Psoas muscle (tissue), 8 donors: Measurements from ENCODE around the gene CPHXL. TPM values are rescaled to one million over a fixed set of nuclear protein-coding genes. Genes with fewer than 3 reads are reported as not detected.

ENCODE experiments used
- ATAC-seq, 4 donors: fragments of 200-7000 bp; cut with Tn5 transposase; one replicate each; pipeline ENCODE4 v1.9.1; 2020; ENCODE audit warnings: moderate library complexity in 3 of 4, mild to moderate bottlenecking in 2 of 4
- DNase-seq, 2 donors: peaks; one replicate each; pipeline ENCODE4 v3.0.0-alpha.2; 2020
- H3K27ac ChIP-seq: fragments of 200-600 bp; one replicate; pipeline ENCODE4 v1.8.0; 2022
- H3K27me3 ChIP-seq, 3 donors: fragments of 200-600 bp in 1 of 3; one replicate each; pipeline versions ENCODE4 v1.6.1 to v1.8.0; 2013 to 2022; ENCODE audit warnings: low read length in 2 of 3, mild to moderate bottlenecking in 2 of 3, moderate library complexity in 1 of 3; ENCODE audit not compliant: insufficient read depth in 3 of 3
- H3K36me3 ChIP-seq, 2 donors: fragments of 200-600 bp in 1 of 2; one replicate each; pipeline versions ENCODE4 v1.6.1 to v1.8.0; 2013 to 2022; ENCODE audit warnings: low read depth in 1 of 2, mild to moderate bottlenecking in 1 of 2, moderate library complexity in 1 of 2; ENCODE audit not compliant: insufficient read depth in 1 of 2
- H3K4me1 ChIP-seq: fragments of 200-600 bp; one replicate; pipeline ENCODE4 v1.8.0; 2022
- H3K4me3 ChIP-seq: fragments of 200-600 bp; one replicate; pipeline ENCODE4 v1.8.0; 2022; ENCODE audit warnings: mild to moderate bottlenecking
- H3K9me3 ChIP-seq: fragments of 200-600 bp; one replicate; pipeline ENCODE4 v1.8.0; 2022
- CTCF ChIP-seq: fragments of 200-600 bp; IDR thresholded peaks from one replicate; pipeline ENCODE4 v1.8.0; 2022; ENCODE audit warnings: antibody characterized with exemption
- WGBS, 3 donors: extraction: QIAGEN DNeasy Blood & Tissue Kit; methylation state at CpG; one replicate each; pipeline versions ENCODE4 v1.1.6 to v1.1.7; 2013; 5-methylcytosine and 5-hydroxymethylcytosine counted together
- intact Hi-C, 2 donors: fragments of 100-400 bp; cut with DNase I; formaldehyde crosslinking; loops; one replicate each; pipeline versions ENCODE4 v1.11.0 to v1.14.2; 2022
- polyA plus RNA-seq, 3 donors: library from polyadenylated mRNA; stranded (reverse); fragments of 200-250 nt; gene quantifications; one replicate each; pipeline ENCODE4 v1.2.3, GENCODE V29; 2013
- total RNA-seq, 4 donors: library from RNA; stranded (reverse); fragmentation: NEBNext Ultra II Directional in 2 of 4; extraction: Animal tissue kit (Norgen Biotek cat#: 25700) in 2 of 4; gene quantifications; one replicate each; pipeline versions ENCODE4 v1.2.1 to v1.2.4, GENCODE V29; 2021 to 2023
- donor health status: healthy with polysubstance abuse.
- donor health status: DM: no; HTN: no; CAD: no; lungs with moderate emphysema.
- donor health status: Bipolar disorder and iron deficiency.
- donor health status: healthy.
- donor health status: DM: yes; HTN: yes; CAD: no.
- donor health status: DM: no; HTN: no; CAD: no.
- donor health status: DM: no; HTN: no; CAD: no.
- donor health status: DM: yes; HTN: yes; CAD: no.

Gene CPHXL
- total and polyA plus RNA-seq, 7 donors = not detected

GRCh38 chr16:75718452-75718851, 7.8 kb downstream of the CPHXL start:
- Histone ChIP-seq H3K4me1 (no peaks in the 10 kb centered on the region), H3K9me3 (peaks cover 4% of the 10 kb centered on the region), H3K27ac (no peak overlapping the region), H3K27me3 (no peaks in the 10 kb centered on the region), H3K4me3 (no peak overlapping the region), H3K36me3 (no peaks in the 10 kb centered on the region)
- DNase-seq (no peak), ATAC-seq (no peak)
- TF ChIP-seq CTCF = no peak
- 89 to 95% (median 89%) methylated on average over 4 of the region's 4 CpGs for WGBS, 3 donors
- intact Hi-C loops = no loop called here

- no peak for ATAC-seq
- TF ChIP-seq CTCF = no peak
- no peak overlapping the region for H3K27ac ChIP-seq
- intact Hi-C loops = no loop called here
- no peak for DNase-seq
- no peaks in the 10 kb centered on the region for H3K27me3 ChIP-seq
- H3K36me3 ChIP-seq = no peaks in the 10 kb centered on the region
- H3K4me3 ChIP-seq = no peak overlapping the region
- H3K9me3 ChIP-seq = peaks cover 10% of the 10 kb centered on the region
- no peaks in the 10 kb centered on the region for H3K4me1 ChIP-seq
These were observed 11.6 kb downstream of the CPHXL start for GRCh38 chr16:75714661-75715060.

GRCh38 chr16:75710344-75710743, 15.9 kb downstream of the CPHXL start:
- ATAC-seq (no peak), DNase-seq (no peak)
- Histone ChIP-seq H3K4me3 (no peak overlapping the region), H3K27ac (no peak overlapping the region), H3K27me3 (no peaks in the 10 kb centered on the region), H3K4me1 (no peaks in the 10 kb centered on the region), H3K9me3 (peaks cover 6% of the 10 kb centered on the region), H3K36me3 (no peaks in the 10 kb centered on the region)
- intact Hi-C loops = no loop called here
- no peak for TF ChIP-seq CTCF
- WGBS, 3 donors = 96 to 99% (median 98%) methylated on average over 2 of the region's 2 CpGs

GRCh38 chr16:75703306-75703705, 23.0 kb downstream of the CPHXL start:
- ATAC-seq (no peak), DNase-seq (no peak)
- H3K4me1 ChIP-seq = no peaks in the 10 kb centered on the region
- H3K4me3 ChIP-seq = no peak overlapping the region
- H3K36me3 ChIP-seq = no peaks in the 10 kb centered on the region
- intact Hi-C loops = no loop called here
- no peak for TF ChIP-seq CTCF
- H3K27me3 ChIP-seq = no peaks in the 10 kb centered on the region
- H3K27ac ChIP-seq = no peak overlapping the region
- WGBS, 3 donors = 78 to 87% (median 86%) methylated on average over 4 of the region's 4 CpGs
- H3K9me3 ChIP-seq = no peaks in the 10 kb centered on the region

- Histone ChIP-seq H3K9me3 (no peaks in the 10 kb centered on the region), H3K27ac (no peak overlapping the region), H3K4me1 (no peaks in the 10 kb centered on the region), H3K36me3 (no peaks in the 10 kb centered on the region), H3K4me3 (no peak overlapping the region), H3K27me3 (no peaks in the 10 kb centered on the region)
- intact Hi-C loops = no loop called here
- TF ChIP-seq CTCF = no peak
- DNase-seq (no peak), ATAC-seq (no peak)
- 72 to 82% (median 79%) methylated on average over 2 of the region's 2 CpGs for WGBS, 3 donors
These were observed 24.0 kb downstream of the CPHXL start for GRCh38 chr16:75702242-75702641.
